ENCODE results near the gene CYP4B1.
"Not testable (repeated sequence)": the region's sequence is repeated elsewhere in the genome, so short reads cannot be mapped to it uniquely, and the experiment has no call there.

The CYP4B1 gene

DNA sequence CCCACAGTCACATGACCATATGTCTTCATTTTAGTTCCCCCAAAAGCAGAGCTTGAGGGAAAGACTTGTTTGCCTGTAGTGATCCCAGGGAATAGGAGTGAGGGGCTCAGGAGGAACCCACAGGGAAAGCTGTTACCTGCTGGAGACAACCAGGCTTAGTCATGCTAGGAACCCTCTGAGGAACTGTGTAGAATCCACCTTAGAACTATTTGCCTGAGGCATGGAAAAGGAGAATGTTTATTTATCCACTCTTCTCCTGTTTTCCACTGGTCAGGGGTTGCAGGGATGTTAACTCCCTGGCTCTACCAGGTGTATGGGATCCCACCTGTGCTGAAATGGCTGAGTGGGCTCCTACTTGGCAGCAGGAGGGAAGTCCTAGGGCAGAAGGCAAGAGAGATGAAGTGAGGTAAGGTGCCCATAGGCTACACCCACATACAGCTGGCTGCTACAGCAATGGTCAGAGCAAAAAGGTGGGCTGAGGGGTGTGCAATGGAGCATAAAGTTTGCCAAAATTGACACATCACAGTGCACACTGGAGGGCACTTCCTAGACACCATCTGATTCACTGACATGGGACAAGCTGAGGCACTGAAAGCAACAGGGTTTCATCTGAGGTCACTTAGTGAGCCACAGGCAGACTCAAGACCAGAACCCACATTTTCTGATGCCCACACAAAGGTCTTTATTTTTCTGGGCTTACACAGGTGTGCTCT is 29.7 kb upstream of the CYP4B1 start:
- no peak overlapping the region for H3K4me3 ChIP-seq (ENCODE audit: low read depth, low read length)
- no peak for TF ChIP-seq CTCF (IDR thresholded peaks at IDR 0.05; ENCODE audit: borderline replicate concordance, insufficient read depth, low read depth, low read length)

- no peak for TF ChIP-seq CTCF (IDR thresholded peaks at IDR 0.05; ENCODE audit: borderline replicate concordance, insufficient read depth, low read depth, low read length)
- no peak overlapping the region for H3K4me3 ChIP-seq (ENCODE audit: low read depth, low read length)
These were observed 28.3 kb upstream of the CYP4B1 start for GRCh38 chr1:46770541-46770940.

DNA sequence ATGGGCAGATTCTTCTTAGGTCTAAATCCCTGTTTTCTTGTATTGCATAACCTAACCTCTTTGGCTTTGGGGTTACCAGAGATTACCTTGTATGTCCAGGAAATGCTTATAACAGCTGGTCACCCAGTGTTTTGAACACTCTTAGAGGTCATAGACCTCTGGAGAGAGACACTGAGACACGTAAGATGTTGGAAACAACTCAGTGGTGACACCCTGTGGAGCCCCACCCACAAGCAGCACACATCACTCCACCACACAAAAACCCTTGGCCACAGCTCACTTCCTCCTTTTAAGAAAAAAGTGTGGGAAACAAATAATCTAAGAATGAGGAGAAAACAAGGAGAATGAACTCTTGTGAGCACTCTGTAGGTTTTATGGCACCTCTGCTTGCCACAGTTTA is 26.3 kb upstream of the CYP4B1 start:
- no peak overlapping the region for H3K4me3 ChIP-seq (ENCODE audit: low read depth, low read length)
- no peak for TF ChIP-seq CTCF (IDR thresholded peaks at IDR 0.05; ENCODE audit: borderline replicate concordance, insufficient read depth, low read depth, low read length)

- no peak for TF ChIP-seq CTCF (IDR thresholded peaks at IDR 0.05; ENCODE audit: borderline replicate concordance, insufficient read depth, low read depth, low read length)
- H3K4me3 ChIP-seq (ENCODE audit: low read depth, low read length), result no peak overlapping the region
These were observed 24.5 kb upstream of the CYP4B1 start for GRCh38 chr1:46774297-46774696.

- not testable (repeated sequence) for H3K4me3 ChIP-seq (ENCODE audit: low read depth, low read length)
These were observed 20.4 kb upstream of the CYP4B1 start for GRCh38 chr1:46778456-46778855.

DNA sequence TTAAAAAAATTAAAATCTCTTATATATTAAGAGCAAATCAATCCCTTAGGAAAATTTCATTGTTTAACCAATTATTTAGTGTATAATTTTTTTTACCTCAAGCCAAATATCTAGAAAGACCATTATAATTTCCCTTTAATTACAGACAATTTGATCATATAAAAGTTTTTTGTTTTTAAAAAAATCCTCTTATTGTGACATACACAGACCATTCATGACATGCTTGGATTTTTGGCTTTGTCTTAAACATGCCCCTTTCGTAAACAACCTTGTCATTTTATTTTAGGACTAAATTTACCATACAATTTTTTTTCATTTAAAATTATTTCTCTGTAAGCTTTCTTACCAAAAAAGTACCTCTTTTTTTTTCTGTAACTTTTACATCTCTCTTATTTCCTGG is 14.2 kb upstream of the CYP4B1 start:
- TF ChIP-seq CTCF (IDR thresholded peaks at IDR 0.05; ENCODE audit: borderline replicate concordance, insufficient read depth, low read depth, low read length), result no peak
- H3K4me3 ChIP-seq (ENCODE audit: low read depth, low read length), result no peak overlapping the region

DNA sequence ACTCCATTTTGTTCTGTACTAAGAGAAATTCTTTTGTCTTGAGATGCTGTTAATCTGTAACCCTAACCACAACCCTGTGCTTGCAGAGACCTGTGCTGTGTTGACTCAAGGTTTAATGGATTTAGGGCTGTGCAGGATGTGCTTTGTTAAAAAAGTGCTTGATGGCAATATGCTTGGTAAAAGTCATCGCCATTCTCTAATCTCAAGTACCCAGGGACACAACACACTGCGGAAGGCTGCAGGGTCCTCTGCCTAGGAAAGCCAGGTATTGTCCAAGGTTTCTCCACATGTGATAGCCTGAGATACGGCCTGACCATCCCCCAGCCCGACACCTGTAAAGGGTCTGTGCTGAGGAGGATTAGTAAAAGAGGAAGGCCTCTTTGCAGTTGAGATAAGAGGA is 10.2 kb upstream of the CYP4B1 start:
- H3K4me3 ChIP-seq (ENCODE audit: low read depth, low read length), result not testable (repeated sequence)

- no peak for TF ChIP-seq CTCF (IDR thresholded peaks at IDR 0.05; ENCODE audit: borderline replicate concordance, insufficient read depth, low read depth, low read length)
These were observed 8.3 kb upstream of the CYP4B1 start for GRCh38 chr1:46790446-46791101.

More at GRCh38 chr1:46790446-46791101, 8.3 kb upstream of the CYP4B1 start:
- no peak overlapping the region for H3K4me3 ChIP-seq (ENCODE audit: low read depth, low read length)
